Measurements from ENCODE around the gene PLXNB2. TPM values are rescaled to one million over a fixed set of nuclear protein-coding genes. Genes with fewer than 3 reads are reported as not detected.

Gene PLXNB2
- total RNA-seq, 1 donor from 2014 or later, result 256 TPM

GRCh38 chr22:50242406-50242949 is 65.0 kb downstream of the PLXNB2 start:
- Histone ChIP-seq H3K36me3 (peaks cover 43% of the 10 kb centered on the region), H3K4me1 (peaks cover 53% of the 10 kb centered on the region), H3K9me3 (no peaks in the 10 kb centered on the region), H3K4me3 (peak overlapping the region; percentile 82), H3K27me3 (ENCODE audit: low read depth) (no peaks in the 10 kb centered on the region), H3K27ac (no peak overlapping the region)
- ATAC-seq (no peak), DNase-seq (no peak)
- TF ChIP-seq, protein P1, sequence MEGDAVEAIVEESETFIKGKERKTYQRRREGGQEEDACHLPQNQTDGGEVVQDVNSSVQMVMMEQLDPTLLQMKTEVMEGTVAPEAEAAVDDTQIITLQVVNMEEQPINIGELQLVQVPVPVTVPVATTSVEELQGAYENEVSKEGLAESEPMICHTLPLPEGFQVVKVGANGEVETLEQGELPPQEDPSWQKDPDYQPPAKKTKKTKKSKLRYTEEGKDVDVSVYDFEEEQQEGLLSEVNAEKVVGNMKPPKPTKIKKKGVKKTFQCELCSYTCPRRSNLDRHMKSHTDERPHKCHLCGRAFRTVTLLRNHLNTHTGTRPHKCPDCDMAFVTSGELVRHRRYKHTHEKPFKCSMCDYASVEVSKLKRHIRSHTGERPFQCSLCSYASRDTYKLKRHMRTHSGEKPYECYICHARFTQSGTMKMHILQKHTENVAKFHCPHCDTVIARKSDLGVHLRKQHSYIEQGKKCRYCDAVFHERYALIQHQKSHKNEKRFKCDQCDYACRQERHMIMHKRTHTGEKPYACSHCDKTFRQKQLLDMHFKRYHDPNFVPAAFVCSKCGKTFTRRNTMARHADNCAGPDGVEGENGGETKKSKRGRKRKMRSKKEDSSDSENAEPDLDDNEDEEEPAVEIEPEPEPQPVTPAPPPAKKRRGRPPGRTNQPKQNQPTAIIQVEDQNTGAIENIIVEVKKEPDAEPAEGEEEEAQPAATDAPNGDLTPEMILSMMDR (IDR thresholded peaks at IDR 0.05), result no peak
- intact Hi-C loops (cut with DNase I), result no loop called here

DNA sequence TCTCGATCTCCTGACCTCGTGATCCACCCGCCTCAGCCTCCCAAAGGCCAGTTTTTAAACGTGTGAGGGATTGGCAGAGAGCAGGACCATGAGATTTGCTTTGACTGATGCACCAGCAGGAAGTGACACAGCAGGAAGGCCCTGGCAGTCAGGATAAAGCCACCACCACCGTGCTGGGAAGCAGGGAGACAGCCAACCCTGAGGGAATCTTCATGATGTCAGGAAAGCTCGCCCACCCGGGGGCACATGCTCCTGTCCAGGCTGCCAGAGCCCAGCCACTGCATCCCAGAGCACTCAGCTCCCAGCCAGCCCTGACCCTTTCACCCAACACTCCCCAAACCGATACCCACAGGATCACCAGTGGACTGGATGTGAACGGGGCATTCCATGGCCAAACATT is 68.7 kb downstream of the PLXNB2 start:
- Histone ChIP-seq H3K36me3 (peaks cover 42% of the 10 kb centered on the region), H3K4me1 (peaks cover 32% of the 10 kb centered on the region), H3K27ac (no peak overlapping the region), H3K9me3 (no peaks in the 10 kb centered on the region), H3K27me3 (ENCODE audit: low read depth) (no peaks in the 10 kb centered on the region), H3K4me3 (no peak overlapping the region)
- TF ChIP-seq, protein P1 (IDR thresholded peaks at IDR 0.05), result no peak
- intact Hi-C loops (cut with DNase I), result no loop called here
- DNase-seq (no peak), ATAC-seq (no peak)

GRCh38 chr22:50236731-50237409 is 70.6 kb downstream of the PLXNB2 start:
- H3K4me1 ChIP-seq, result peaks cover 13% of the 10 kb centered on the region
- intact Hi-C loops (cut with DNase I), result no loop called here
- no peaks in the 10 kb centered on the region for H3K9me3 ChIP-seq
- peaks cover 60% of the 10 kb centered on the region for H3K36me3 ChIP-seq
- H3K27me3 ChIP-seq (ENCODE audit: low read depth), result no peaks in the 10 kb centered on the region
- H3K27ac ChIP-seq, result no peak overlapping the region
- no peak for ATAC-seq
- TF ChIP-seq, protein P1 (IDR thresholded peaks at IDR 0.05), result peak; percentile 13
- no peak overlapping the region for H3K4me3 ChIP-seq
- DNase-seq, result no peak

GRCh38 chr22:50233223-50233622 is 74.2 kb downstream of the PLXNB2 start:
- H3K9me3 ChIP-seq, result no peaks in the 10 kb centered on the region
- ATAC-seq (no peak), DNase-seq (no peak)
- intact Hi-C loops (cut with DNase I), result no loop called here
- no peaks in the 10 kb centered on the region for H3K27me3 ChIP-seq (ENCODE audit: low read depth)
- TF ChIP-seq, protein P1 (IDR thresholded peaks at IDR 0.05), result no peak
- no peak overlapping the region for H3K4me3 ChIP-seq
- peaks cover 62% of the 10 kb centered on the region for H3K36me3 ChIP-seq
- H3K4me1 ChIP-seq, result no peaks in the 10 kb centered on the region
- no peak overlapping the region for H3K27ac ChIP-seq

- H3K4me1 ChIP-seq, result no peaks in the 10 kb centered on the region
- H3K4me3 ChIP-seq, result no peak overlapping the region
- no peak overlapping the region for H3K27ac ChIP-seq
- no peaks in the 10 kb centered on the region for H3K9me3 ChIP-seq
- intact Hi-C loops (cut with DNase I), result no loop called here
- DNase-seq (no peak), ATAC-seq (no peak)
- no peaks in the 10 kb centered on the region for H3K27me3 ChIP-seq (ENCODE audit: low read depth)
- H3K36me3 ChIP-seq, result peaks cover 63% of the 10 kb centered on the region
- TF ChIP-seq, protein P1 (IDR thresholded peaks at IDR 0.05), result no peak
Measured at GRCh38 chr22:50232481-50233151, 74.8 kb downstream of the PLXNB2 start.
